Lung (tissue), 12 donors: ENCODE measurements around the gene TSHR. TPM values are rescaled to one million over a fixed set of nuclear protein-coding genes. Genes with fewer than 3 reads are reported as not detected.

Experiments
- ATAC-seq: fragments of 200-7000 bp; cut with Tn5 transposase; one replicate; pipeline ENCODE4 v1.9.1; 2020; ENCODE audit warnings: moderate number of reproducible peaks; ENCODE audit not compliant: insufficient read depth, low FRiP score
- DNase-seq, 3 donors: peaks; one replicate each; pipeline ENCODE4 v3.0.0-alpha.2; 2013 to 2017
- H3K27ac ChIP-seq, 2 donors: one replicate each; pipeline ENCODE4 v1.5.1; 2013; ENCODE audit warnings: mild to moderate bottlenecking in 2 of 2, moderate library complexity in 2 of 2, control low read depth in 1 of 2, inconsistent platforms in 1 of 2, low read depth in 1 of 2, low read length in 1 of 2
- H3K27me3 ChIP-seq, 3 donors: one replicate each; pipeline ENCODE4 v1.5.1; 2013; ENCODE audit warnings: low read length in 2 of 3; ENCODE audit not compliant: control insufficient read depth in 3 of 3, insufficient read depth in 3 of 3
- H3K36me3 ChIP-seq, 4 donors: one replicate each; pipeline ENCODE4 v1.5.1; 2013; ENCODE audit warnings: low read length in 4 of 4, mild to moderate bottlenecking in 1 of 4, moderate library complexity in 1 of 4; ENCODE audit not compliant: control insufficient read depth in 4 of 4, insufficient read depth in 4 of 4
- H3K4me1 ChIP-seq, 5 donors: one replicate each; pipeline ENCODE4 v1.5.1; 2013; ENCODE audit warnings: low read length in 5 of 5, mild to moderate bottlenecking in 2 of 5, moderate library complexity in 1 of 5; ENCODE audit not compliant: control insufficient read depth in 5 of 5, insufficient read depth in 5 of 5
- H3K4me3 ChIP-seq: one replicate; pipeline ENCODE4 v1.5.1; 2013; ENCODE audit warnings: mild to moderate bottlenecking, control low read depth, moderate library complexity
- H3K9ac ChIP-seq, 2 donors: one replicate each; pipeline ENCODE4 v1.5.1; 2013; ENCODE audit warnings: low read length in 2 of 2, control low read depth in 1 of 2; ENCODE audit not compliant: insufficient read depth in 1 of 2
- H3K9me3 ChIP-seq, 4 donors: one replicate each; pipeline ENCODE4 v1.5.1; 2013; ENCODE audit warnings: low read length in 3 of 4, mild to moderate bottlenecking in 1 of 4, moderate library complexity in 1 of 4; ENCODE audit not compliant: control insufficient read depth in 4 of 4, insufficient read depth in 3 of 4
- WGBS, 2 donors: extraction: QIAGEN DNeasy Blood & Tissue Kit; methylation state at CpG; one replicate each; pipeline ENCODE4 v1.1.7; 2013; 5-methylcytosine and 5-hydroxymethylcytosine counted together
- polyA plus RNA-seq, 2 donors: library from polyadenylated mRNA; stranded (reverse); fragments of 200-250 nt; gene quantifications; one replicate each; pipeline ENCODE4 v1.2.1, GENCODE V29; 2013
- total RNA-seq, 2 donors: library from RNA; depleted of rRNA in 1 of 2; stranded (reverse); fragments of >200 nt in 1 of 2; gene quantifications; one replicate each; pipeline ENCODE4 v1.2.1, GENCODE V29; 2014 to 2021
- TF ChIP-seq, protein P1 (sequence below): IDR thresholded peaks from 2 replicates; pipeline ENCODE4 v1.5.1; 2012; ENCODE audit warnings: mild to moderate bottlenecking; ENCODE audit errors: control extremely low read depth, extremely low read depth
- donor health status: control.
- donor health status: control.
- donor health status: Bipolar disorder and iron deficiency.
- donor health status: healthy.
- donor health status: DM: yes; HTN: yes; CAD: no.

Gene TSHR
- total and polyA plus RNA-seq, 4 donors, result 0.04 to 0.31 (median 0.07) TPM; not detected in 1

DNA sequence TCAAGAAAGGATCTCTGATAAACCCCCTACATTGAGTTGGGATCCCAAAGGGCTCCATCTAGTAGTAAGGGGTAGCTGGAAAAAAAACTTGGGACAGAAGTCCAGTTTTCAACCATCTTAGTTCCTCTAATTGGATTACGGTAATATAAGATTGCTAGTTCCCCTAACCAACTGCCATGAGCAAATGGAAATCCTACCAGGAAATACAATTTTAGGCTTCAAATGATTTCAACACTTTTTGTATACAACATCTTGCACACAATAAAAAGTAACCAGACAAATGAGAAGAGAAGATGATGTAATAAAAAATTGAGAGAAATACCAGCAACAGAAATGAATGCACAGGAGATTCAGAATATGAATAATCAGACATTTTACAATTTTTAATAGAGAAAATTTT, 73.0 kb downstream of the TSHR start:
- no peaks in the 10 kb centered on the region for H3K9me3 ChIP-seq
- peaks cover 0 to 2% (median 0%) of the 10 kb centered on the region in 4 donors for H3K36me3 ChIP-seq
- H3K4me1 ChIP-seq, result no peaks in the 10 kb centered on the region
- TF ChIP-seq, protein P1, sequence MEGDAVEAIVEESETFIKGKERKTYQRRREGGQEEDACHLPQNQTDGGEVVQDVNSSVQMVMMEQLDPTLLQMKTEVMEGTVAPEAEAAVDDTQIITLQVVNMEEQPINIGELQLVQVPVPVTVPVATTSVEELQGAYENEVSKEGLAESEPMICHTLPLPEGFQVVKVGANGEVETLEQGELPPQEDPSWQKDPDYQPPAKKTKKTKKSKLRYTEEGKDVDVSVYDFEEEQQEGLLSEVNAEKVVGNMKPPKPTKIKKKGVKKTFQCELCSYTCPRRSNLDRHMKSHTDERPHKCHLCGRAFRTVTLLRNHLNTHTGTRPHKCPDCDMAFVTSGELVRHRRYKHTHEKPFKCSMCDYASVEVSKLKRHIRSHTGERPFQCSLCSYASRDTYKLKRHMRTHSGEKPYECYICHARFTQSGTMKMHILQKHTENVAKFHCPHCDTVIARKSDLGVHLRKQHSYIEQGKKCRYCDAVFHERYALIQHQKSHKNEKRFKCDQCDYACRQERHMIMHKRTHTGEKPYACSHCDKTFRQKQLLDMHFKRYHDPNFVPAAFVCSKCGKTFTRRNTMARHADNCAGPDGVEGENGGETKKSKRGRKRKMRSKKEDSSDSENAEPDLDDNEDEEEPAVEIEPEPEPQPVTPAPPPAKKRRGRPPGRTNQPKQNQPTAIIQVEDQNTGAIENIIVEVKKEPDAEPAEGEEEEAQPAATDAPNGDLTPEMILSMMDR, result no peak
- ATAC-seq, result no peak
- H3K27me3 ChIP-seq, result no peaks in the 10 kb centered on the region
- no peak overlapping the region for H3K27ac ChIP-seq
- no peak overlapping the region for H3K4me3 ChIP-seq
- no peak overlapping the region for H3K9ac ChIP-seq
- DNase-seq, result no peak
- WGBS, 2 donors, result 31 to 55% methylated on average over 1 of the region's 1 CpG

DNA sequence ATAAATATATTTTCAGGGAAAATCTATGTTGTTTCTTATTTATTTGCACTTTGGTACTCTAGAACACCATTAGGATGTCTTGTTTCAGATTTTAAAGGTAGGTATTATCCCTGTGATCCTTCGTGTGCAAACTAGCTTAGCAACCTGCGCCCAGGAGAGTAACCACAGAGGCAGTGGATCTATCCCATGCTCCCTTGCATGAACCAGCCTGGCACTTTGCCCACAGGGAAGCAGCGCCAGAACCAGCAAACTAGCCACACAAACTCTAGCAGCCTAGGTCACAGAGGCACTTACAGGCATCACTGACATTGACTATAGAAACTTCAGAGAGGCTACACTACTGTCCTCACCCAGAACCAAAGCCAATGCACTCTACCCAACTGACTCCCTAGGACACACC, 76.1 kb downstream of the TSHR start:
- Histone ChIP-seq H3K4me1 (no peaks in the 10 kb centered on the region), H3K9me3 (peaks cover 0 to 7% (median 0%) of the 10 kb centered on the region in 4 donors), H3K27me3 (no peaks in the 10 kb centered on the region), H3K36me3 (peaks cover 0 to 2% (median 0%) of the 10 kb centered on the region in 4 donors), H3K9ac (no peak overlapping the region), H3K27ac (no peak overlapping the region), H3K4me3 (no peak overlapping the region)
- TF ChIP-seq, protein P1, result no peak
- ATAC-seq (no peak), DNase-seq (no peak)
- 65 to 72% methylated on average over 3 of the region's 3 CpGs for WGBS, 2 donors

DNA sequence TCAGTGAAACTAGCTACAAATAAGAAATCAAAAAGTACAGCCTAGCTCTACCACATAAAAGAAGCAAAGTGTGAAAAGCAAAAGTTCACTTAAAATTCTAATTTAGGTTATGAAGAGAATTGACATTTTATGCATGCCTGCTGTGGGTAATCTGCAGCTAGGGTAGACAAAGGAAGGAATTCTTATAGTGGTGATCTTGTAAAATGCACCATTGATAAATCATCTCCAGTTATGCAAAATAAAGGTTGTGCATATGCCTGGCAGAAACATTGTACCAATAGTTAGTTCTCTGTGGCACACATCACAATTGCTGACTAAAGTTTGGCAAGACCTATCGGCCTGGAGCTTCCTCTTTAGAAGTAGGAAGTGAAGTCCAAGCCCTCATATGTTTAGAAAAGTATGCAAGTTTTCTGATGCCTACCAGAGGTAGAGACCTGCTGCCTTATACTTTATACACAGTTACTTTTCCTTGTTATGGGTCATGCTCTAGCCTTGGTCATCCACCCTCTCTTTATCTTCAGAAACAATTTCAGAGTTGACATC, 78.3 kb downstream of the TSHR start:
- WGBS, 2 donors, result 25 to 28% methylated on average over 1 of the region's 1 CpG
- ATAC-seq (no peak), DNase-seq (no peak)
- Histone ChIP-seq H3K27me3 (no peaks in the 10 kb centered on the region), H3K9ac (no peak overlapping the region), H3K36me3 (peaks cover 0 to 2% (median 0%) of the 10 kb centered on the region in 4 donors), H3K9me3 (peaks cover 0 to 7% (median 0%) of the 10 kb centered on the region in 4 donors), H3K4me1 (no peaks in the 10 kb centered on the region), H3K4me3 (no peak overlapping the region), H3K27ac (no peak overlapping the region)
- TF ChIP-seq, protein P1, result no peak

DNA sequence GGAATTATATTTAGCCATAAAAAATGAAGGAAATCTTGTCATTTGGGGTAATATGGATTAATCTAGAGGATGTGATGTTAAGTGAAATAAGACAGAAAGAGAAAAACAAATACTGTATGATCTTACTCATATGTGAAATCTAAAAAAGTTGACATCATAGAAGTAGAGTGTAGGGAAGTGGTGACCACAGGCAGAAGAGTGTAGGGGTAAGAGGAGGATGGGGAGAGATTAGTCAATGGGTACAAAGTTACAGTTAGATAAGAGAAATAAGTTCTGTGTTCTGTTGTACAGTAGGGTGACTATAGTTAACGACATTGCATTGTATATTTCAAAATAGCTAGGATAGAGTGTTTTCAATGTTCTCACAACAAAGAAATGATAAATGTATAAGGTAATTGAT, 87.0 kb downstream of the TSHR start:
- H3K4me3 ChIP-seq, result no peak overlapping the region
- ATAC-seq (no peak), DNase-seq (no peak)
- no peaks in the 10 kb centered on the region for H3K27me3 ChIP-seq
- TF ChIP-seq, protein P1, result no peak
- 70 to 82% methylated on average over 1 of the region's 1 CpG for WGBS, 2 donors
- H3K9ac ChIP-seq, result no peak overlapping the region
- H3K9me3 ChIP-seq, result no peaks in the 10 kb centered on the region
- H3K27ac ChIP-seq, result no peak overlapping the region
- H3K36me3 ChIP-seq, result no peaks in the 10 kb centered on the region
- H3K4me1 ChIP-seq, result no peaks in the 10 kb centered on the region
